Liver (tissue), 3 donors: ENCODE data around the gene PFKL.

Experiments used
- EGR1 ChIP-seq, 2 donors: IDR thresholded peaks; 2 replicates each; pipeline ENCODE4 v1.6.1; 2016 to 2018; ENCODE audit warnings: antibody characterized with exemption in 2 of 2, low read depth in 2 of 2
- FOXA2 ChIP-seq: IDR thresholded peaks from 2 replicates; pipeline ENCODE4 v1.6.1; 2016; ENCODE audit warnings: antibody characterized with exemption
- HNF4A ChIP-seq, 2 donors: conservative IDR thresholded peaks; 2 replicates each; pipeline ENCODE4 v1.6.1; 2016; ENCODE audit warnings: antibody characterized with exemption in 2 of 2, mild to moderate bottlenecking in 2 of 2
- HNF4G ChIP-seq: IDR thresholded peaks from 2 replicates; pipeline ENCODE4 v1.6.1; 2016; ENCODE audit warnings: antibody characterized with exemption
- RAD21 ChIP-seq, 2 donors: IDR thresholded peaks; 2 replicates each; pipeline ENCODE4 v1.6.1; 2016; ENCODE audit warnings: antibody characterized with exemption in 2 of 2, mild to moderate bottlenecking in 2 of 2
- RXRA ChIP-seq, 2 donors: IDR thresholded peaks; 2 replicates each; pipeline ENCODE4 v1.6.1; 2017 to 2018; ENCODE audit warnings: antibody characterized with exemption in 2 of 2, mild to moderate bottlenecking in 1 of 2
- TAF1 ChIP-seq: conservative IDR thresholded peaks from 2 replicates; pipeline ENCODE4 v1.6.1; 2016; ENCODE audit warnings: antibody characterized with exemption, mild to moderate bottlenecking
- YY1 ChIP-seq: IDR thresholded peaks from 2 replicates; pipeline ENCODE4 v1.6.1; 2016; ENCODE audit warnings: antibody characterized with exemption, mild to moderate bottlenecking
- TF ChIP-seq, protein P1 (sequence below): fragments of 150-350 bp; IDR thresholded peaks from 2 replicates; pipeline ENCODE4 v1.5.1; 2017; ENCODE audit warnings: improper control_type of control experiment, low read depth, low read length; ENCODE audit not compliant: missing input control
- TF ChIP-seq, protein P2 (sequence below): IDR thresholded peaks from 2 replicates; pipeline ENCODE4 v1.6.1; 2016; ENCODE audit warnings: antibody characterized with exemption, mild to moderate bottlenecking
- TF ChIP-seq, protein P3 (sequence below): IDR thresholded peaks from 2 replicates; pipeline ENCODE4 v1.6.1; 2016; ENCODE audit warnings: antibody characterized with exemption
- TF ChIP-seq, protein P4 (sequence below): IDR thresholded peaks from 2 replicates; pipeline ENCODE4 v1.6.1; 2016; ENCODE audit warnings: antibody characterized with exemption
- TF ChIP-seq, protein P5 (sequence below): IDR thresholded peaks from 2 replicates; pipeline ENCODE4 v1.6.1; 2016; ENCODE audit warnings: antibody characterized with exemption
- donor health status: healthy.
- donor health status: healthy.

DNA sequence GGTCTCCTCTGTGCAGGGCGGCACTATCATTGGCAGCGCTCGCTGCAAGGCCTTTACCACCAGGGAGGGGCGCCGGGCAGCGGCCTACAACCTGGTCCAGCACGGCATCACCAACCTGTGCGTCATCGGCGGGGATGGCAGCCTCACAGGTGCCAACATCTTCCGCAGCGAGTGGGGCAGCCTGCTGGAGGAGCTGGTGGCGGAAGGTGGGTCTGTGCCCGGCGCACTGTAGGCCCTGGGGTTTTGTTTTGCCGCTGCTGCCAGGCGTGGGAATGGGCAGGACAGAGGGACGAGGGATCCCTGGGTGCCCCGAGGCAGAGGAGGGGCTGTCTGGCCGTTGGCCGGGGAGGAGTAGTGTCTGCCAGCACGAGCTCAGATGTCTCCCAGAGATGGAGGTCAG, 12.2 kb downstream of the PFKL start:
- TF ChIP-seq HNF4A (conservative IDR thresholded peaks at IDR 0.05) (no peak), RXRA (IDR thresholded peaks at IDR 0.05) (no peak), YY1 (no peak), FOXA2 (no peak), TAF1 (no peak), RAD21 (IDR thresholded peaks at IDR 0.05) (no peak), EGR1 (IDR thresholded peaks at IDR 0.05; ENCODE audit: low read depth in 2 of 2) (no peak), HNF4G (no peak)
- TF ChIP-seq, protein P1, sequence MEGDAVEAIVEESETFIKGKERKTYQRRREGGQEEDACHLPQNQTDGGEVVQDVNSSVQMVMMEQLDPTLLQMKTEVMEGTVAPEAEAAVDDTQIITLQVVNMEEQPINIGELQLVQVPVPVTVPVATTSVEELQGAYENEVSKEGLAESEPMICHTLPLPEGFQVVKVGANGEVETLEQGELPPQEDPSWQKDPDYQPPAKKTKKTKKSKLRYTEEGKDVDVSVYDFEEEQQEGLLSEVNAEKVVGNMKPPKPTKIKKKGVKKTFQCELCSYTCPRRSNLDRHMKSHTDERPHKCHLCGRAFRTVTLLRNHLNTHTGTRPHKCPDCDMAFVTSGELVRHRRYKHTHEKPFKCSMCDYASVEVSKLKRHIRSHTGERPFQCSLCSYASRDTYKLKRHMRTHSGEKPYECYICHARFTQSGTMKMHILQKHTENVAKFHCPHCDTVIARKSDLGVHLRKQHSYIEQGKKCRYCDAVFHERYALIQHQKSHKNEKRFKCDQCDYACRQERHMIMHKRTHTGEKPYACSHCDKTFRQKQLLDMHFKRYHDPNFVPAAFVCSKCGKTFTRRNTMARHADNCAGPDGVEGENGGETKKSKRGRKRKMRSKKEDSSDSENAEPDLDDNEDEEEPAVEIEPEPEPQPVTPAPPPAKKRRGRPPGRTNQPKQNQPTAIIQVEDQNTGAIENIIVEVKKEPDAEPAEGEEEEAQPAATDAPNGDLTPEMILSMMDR, result no peak
- TF ChIP-seq, protein P2, sequence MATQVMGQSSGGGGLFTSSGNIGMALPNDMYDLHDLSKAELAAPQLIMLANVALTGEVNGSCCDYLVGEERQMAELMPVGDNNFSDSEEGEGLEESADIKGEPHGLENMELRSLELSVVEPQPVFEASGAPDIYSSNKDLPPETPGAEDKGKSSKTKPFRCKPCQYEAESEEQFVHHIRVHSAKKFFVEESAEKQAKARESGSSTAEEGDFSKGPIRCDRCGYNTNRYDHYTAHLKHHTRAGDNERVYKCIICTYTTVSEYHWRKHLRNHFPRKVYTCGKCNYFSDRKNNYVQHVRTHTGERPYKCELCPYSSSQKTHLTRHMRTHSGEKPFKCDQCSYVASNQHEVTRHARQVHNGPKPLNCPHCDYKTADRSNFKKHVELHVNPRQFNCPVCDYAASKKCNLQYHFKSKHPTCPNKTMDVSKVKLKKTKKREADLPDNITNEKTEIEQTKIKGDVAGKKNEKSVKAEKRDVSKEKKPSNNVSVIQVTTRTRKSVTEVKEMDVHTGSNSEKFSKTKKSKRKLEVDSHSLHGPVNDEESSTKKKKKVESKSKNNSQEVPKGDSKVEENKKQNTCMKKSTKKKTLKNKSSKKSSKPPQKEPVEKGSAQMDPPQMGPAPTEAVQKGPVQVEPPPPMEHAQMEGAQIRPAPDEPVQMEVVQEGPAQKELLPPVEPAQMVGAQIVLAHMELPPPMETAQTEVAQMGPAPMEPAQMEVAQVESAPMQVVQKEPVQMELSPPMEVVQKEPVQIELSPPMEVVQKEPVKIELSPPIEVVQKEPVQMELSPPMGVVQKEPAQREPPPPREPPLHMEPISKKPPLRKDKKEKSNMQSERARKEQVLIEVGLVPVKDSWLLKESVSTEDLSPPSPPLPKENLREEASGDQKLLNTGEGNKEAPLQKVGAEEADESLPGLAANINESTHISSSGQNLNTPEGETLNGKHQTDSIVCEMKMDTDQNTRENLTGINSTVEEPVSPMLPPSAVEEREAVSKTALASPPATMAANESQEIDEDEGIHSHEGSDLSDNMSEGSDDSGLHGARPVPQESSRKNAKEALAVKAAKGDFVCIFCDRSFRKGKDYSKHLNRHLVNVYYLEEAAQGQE, result no peak
- TF ChIP-seq, protein P3, sequence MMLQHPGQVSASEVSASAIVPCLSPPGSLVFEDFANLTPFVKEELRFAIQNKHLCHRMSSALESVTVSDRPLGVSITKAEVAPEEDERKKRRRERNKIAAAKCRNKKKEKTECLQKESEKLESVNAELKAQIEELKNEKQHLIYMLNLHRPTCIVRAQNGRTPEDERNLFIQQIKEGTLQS, result no peak
- TF ChIP-seq, protein P4, sequence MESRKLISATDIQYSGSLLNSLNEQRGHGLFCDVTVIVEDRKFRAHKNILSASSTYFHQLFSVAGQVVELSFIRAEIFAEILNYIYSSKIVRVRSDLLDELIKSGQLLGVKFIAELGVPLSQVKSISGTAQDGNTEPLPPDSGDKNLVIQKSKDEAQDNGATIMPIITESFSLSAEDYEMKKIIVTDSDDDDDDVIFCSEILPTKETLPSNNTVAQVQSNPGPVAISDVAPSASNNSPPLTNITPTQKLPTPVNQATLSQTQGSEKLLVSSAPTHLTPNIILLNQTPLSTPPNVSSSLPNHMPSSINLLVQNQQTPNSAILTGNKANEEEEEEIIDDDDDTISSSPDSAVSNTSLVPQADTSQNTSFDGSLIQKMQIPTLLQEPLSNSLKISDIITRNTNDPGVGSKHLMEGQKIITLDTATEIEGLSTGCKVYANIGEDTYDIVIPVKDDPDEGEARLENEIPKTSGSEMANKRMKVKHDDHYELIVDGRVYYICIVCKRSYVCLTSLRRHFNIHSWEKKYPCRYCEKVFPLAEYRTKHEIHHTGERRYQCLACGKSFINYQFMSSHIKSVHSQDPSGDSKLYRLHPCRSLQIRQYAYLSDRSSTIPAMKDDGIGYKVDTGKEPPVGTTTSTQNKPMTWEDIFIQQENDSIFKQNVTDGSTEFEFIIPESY, result no peak
- TF ChIP-seq, protein P5, sequence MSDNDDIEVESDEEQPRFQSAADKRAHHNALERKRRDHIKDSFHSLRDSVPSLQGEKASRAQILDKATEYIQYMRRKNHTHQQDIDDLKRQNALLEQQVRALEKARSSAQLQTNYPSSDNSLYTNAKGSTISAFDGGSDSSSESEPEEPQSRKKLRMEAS, result no peak
